NCI-H2081 (cell line): ENCODE results near the gene IL36B.

Experiments
- DNase-seq, 2 experiments: peaks; one replicate each; lab custom pipeline; 2025; lab: John Stamatoyannopoulos, UW

The IL36B gene

GRCh38 chr2:113053666-113054065, 999 bp upstream of the IL36B start:
- no peak for DNase-seq

DNA sequence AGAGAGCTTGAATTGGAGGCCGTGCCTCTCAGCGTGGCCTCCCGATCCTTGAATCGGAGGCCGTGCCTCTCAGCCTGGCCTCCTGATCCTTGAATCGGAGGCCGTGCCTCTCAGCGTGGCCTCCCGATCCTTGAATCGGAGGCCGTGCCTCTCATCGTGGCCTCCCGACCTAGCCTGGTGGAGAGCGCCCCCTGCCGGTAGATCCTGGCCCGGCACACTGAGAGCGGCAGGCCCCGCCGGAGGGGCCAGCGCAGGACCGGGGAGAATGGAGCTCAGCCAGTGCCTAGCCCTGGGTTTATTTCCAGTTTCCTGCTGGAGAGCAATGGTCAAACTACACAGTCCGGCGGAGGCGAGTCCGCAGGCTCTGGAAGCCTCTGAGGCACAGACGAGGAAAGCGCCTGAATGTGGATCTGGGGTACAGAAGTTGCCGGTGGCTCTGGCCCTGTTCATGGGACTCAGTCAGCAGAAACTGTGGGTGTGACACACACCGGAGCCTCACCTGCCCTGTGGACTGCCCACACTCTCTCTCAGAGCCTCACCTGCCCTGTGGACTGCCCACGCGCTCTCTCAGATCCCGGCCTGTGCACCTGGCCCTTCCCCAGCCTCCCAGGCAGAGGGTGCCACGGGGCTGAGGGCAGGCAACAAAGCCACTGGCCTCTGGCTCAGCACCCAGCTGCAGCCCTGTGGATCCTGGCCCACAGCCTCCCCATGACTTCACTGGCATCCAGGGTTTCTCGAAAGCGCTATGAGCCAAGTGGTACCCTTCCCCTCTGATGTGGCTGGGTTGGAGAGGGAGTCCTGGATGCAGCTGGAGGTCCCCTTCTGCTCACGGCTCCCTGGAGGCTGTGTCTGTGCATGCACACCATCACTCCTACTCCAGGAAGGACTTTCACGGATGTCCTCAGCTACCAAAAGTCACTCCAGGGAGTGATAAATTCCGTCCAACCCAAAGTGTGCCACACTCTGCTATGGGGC, 1.5 kb downstream of the IL36B start:
- DNase-seq = no peak

GRCh38 chr2:113046465-113046864, 6.2 kb downstream of the IL36B start:
- no peak for DNase-seq

DNA sequence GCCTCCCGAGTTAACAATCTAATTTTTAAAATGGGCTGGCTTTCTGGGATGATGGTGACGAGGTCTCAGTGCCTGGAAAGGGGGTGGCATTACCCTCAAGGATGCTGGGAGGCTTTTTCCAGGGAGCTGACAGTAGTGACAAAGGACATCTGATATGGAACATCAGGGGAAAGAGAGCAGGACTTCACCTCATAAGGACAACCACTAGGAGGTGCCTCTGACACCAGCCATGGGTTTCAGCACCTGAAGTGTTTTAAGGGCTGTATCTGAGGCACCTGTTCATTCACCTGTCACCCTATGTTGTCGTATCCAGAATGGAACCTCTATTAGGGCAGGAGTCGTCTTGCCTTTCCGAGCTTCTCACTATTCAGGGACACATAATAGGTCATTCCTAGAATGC, 10.8 kb downstream of the IL36B start:
- no peak for DNase-seq

- DNase-seq = no peak
These were observed 12.9 kb downstream of the IL36B start for GRCh38 chr2:113039719-113040118.

GRCh38 chr2:113039158-113039557, 13.5 kb downstream of the IL36B start:
- DNase-seq = no peak

DNA sequence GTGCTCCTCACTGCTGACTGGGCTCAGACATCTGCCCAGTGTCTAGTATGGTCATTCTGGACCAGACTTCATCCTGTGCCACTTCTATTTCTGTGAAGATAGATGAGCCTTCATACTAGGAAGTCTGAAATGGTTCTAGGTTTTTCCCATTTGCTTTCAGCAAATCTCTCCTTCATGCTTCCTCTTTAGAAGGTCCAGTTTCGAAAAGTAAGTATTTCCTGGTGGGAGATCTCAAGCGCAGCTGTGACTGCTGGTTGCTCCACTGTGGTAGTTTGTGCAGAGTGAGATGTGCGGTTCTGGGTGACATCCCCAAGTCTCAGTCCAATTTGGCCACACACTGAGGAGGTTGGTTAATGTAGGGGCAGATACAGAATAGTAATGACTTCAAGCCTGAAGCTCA, 14.4 kb downstream of the IL36B start:
- DNase-seq = no peak

- DNase-seq = no peak
These were observed 15.9 kb downstream of the IL36B start for GRCh38 chr2:113036763-113037162.

GRCh38 chr2:113034016-113034415, 18.7 kb downstream of the IL36B start:
- DNase-seq = no peak

DNA sequence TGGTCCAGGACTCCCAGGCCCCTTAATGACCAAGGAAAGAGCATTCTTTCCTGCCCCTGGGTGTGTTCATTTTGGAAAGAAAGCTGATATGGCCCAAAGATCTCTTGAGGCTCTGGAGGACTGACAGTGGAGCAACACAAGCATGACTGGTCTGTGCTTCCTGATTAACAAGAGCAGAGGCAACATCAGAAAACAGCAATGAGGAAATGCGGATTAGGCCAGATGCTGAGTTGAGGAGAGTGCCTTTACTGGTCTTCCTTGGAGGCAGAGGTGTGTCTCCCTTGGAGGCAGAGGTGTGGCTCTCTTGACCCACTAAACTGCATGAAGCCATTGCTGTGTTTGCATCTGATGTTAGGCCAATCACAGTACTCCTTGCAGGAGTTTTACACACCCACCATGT, 19.9 kb downstream of the IL36B start:
- DNase-seq = no peak

DNA sequence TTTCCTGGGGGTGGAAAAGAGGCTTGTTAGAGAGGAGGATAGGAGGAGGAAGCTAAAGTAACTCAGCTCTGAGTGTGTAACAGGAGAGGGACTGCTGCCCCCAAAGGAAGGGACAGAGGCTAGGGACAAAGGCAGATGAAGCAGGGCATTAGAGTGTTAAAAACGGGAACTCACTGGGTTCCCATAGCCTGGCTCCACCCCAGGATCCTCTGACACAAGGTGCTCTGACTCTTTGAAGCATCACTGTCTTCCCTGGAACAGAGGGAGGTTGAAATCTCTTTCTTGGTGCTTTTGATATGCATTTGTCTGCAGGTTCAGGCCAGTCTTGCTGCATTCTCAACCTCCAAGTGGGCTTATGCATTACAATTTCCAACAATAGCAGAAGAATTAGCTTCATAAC, 24.6 kb downstream of the IL36B start:
- DNase-seq = no peak

DNA sequence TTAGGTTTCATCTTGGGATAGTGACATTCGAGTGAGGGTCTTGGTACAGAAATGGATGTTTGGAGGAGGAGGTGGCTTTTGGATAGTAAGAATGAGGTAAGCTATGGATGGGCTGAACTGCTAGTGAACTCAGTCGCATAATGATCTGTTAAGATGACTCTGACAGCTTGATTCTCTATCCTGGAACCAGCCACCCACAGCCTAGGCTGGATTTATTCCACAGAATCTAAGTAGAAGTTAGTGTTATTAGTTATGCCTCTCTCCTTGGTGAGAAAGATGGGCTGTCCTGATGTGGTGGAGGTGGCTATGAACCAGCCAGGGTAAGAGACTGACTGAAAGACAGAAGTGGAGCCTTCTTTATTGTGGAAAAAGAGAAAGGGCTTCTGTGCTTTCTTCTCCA, 25.0 kb downstream of the IL36B start:
- no peak for DNase-seq

DNA sequence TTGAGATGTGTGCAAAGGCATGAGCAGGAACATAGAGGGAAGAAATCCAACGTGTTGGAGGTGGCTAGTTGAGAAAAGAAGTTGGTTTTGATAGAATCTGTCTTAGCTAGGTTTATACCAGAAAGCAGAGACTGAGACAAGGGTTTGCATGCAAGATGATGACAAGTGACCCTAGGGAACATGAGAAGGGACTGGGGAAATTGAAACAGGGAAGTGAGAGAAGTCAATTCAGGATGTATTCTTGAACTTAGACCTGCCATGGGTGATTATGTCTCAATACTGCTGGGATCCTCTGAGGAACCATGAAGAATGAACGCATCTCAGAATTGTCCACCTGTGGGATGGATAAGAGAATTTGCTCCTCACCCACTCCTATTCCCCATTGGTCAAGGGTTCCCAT, 26.9 kb downstream of the IL36B start:
- no peak for DNase-seq

GRCh38 chr2:113024764-113025163, 27.9 kb downstream of the IL36B start:
- DNase-seq = no peak

GRCh38 chr2:113021312-113021711, 31.4 kb downstream of the IL36B start:
- DNase-seq = no peak

DNA sequence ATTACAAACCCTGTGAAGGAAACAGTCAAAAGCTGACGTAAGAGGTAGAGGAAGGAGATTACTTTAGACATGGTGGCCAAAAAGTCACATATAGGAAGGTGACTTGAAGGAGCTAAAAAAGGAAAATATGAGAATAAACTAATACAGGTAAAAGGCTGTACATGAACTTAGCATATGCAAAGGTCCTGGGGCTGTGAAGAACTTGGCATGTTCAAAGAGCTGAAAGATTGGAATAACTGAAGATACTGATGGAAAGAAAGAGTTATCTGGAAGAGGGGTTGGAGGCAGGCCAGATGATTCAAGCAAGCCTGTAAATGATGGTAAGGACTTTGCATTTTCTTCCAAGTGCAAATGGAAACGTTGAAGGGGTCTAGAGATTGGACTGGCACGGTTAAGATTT, 34.2 kb downstream of the IL36B start:
- DNase-seq = no peak

GRCh38 chr2:113015655-113016054, 37.0 kb downstream of the IL36B start:
- DNase-seq = no peak

DNA sequence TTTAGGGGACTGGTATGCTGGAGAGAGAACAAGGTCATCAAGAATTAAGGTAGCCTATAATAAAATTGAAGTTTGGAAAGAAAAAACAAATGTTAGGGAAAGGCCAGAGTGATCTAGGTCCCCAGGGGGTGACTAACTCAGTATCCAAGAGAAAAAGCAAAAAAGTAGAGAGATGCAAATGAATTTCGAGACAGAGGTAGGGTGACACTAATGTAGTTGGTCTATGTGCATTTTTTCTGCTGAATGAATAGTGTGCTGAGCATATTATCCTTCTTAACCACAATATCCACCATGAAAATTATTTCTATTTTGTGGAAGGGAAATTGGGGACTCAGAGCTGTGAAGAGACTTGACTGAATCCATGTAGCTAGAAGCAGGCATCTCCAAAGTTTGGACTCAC, 37.6 kb downstream of the IL36B start:
- no peak for DNase-seq

GRCh38 chr2:113014067-113014466, 38.6 kb downstream of the IL36B start:
- no peak for DNase-seq

DNA sequence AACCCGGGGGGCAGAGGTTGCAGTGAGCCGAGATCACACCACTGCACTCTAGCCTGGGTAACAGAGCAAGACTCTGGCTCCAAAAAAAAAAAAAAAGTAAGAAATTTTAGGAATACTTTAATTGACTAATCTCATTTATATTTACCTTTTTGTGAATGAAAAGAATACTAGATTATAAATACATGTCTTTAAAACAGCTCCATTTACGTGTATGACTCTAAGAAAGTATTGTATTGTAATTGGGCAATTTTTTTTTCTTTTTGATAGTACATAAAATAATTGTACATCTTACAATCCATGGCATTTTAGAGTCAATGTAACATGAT, 39.4 kb downstream of the IL36B start:
- no peak for DNase-seq

DNA sequence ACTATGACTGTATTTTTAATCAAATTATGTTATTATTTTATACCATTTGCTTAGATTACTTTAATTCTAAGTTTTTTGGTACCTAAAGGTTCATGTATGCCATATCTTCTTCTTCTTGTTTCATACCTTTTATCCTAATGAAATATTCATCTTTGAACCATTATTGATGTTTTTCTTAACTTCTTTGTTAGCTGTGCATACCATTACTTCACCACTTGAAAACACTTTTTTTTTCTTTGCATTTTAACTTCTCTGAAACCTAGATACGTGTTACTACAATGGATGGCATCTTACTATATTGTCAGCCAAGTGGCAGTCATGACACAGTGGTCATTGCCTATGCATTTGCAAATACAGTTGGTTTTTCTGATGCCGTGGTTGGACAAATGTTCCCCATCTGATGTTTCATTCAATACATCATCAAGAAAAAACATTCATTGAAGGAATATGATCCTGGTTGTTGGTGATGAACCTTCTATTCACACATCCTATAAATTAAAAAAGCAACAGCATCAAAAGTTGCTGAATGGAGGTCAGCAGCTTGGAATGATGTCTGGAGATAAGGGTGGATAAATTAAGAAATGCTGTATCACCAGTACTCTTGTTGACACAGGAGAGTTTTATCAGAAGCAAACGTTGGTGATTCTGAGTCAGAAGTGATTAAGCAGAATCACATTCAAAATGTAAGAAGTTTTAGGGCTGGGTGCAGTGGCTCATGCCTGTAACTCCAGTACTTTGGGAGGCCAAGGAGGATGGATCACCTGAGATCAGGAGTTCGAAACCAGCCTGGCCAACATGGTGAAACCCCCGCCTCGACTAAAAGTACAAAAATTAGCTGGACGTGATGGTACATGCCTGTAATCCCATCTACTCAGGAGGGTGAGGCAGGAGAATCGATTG, 40.0 kb downstream of the IL36B start:
- DNase-seq = no peak

GRCh38 chr2:113011108-113011507, 41.6 kb downstream of the IL36B start:
- DNase-seq = no peak

- DNase-seq = no peak
These were observed 42.6 kb downstream of the IL36B start for GRCh38 chr2:113010088-113010487.
